ENCODE measurements around the gene FGF14. TPM values are rescaled to one million over a fixed set of nuclear protein-coding genes. Genes with fewer than 3 reads are reported as not detected.

Gene FGF14
- polyA plus RNA-seq, 1 of the 3 experiments (the other 2 are of a cell fraction), result 0.20 TPM

GRCh38 chr13:102236830-102237229, 165.0 kb downstream of the FGF14 start:
- no peak for TF ChIP-seq ELF1 (IDR thresholded peaks at IDR 0.05)
- no peak for TF ChIP-seq PBX3 (IDR thresholded peaks at IDR 0.05)
- no peak for TF ChIP-seq GABPA (IDR thresholded peaks at IDR 0.05; ENCODE audit: low read depth)
- no peak for TF ChIP-seq REST (IDR thresholded peaks at IDR 0.05; ENCODE audit: low read depth, low read length)
- no peak for TF ChIP-seq TEAD4 (IDR thresholded peaks at IDR 0.05; ENCODE audit: borderline replicate concordance, insufficient read depth)
- no peak for TF ChIP-seq TCF12 (IDR thresholded peaks at IDR 0.05)
- TF ChIP-seq TAF1 (IDR thresholded peaks at IDR 0.05; ENCODE audit: borderline replicate concordance, low read depth, low read length), result no peak
- no peak for TF ChIP-seq MEF2A (IDR thresholded peaks at IDR 0.05; ENCODE audit: borderline replicate concordance, low read depth)
- TF ChIP-seq SMC3 (IDR thresholded peaks at IDR 0.05; ENCODE audit: low read depth, low read length), result no peak
- no peak for TF ChIP-seq NFIC (IDR thresholded peaks at IDR 0.05; ENCODE audit: borderline replicate concordance)
- no peak for TF ChIP-seq MXI1 (IDR thresholded peaks at IDR 0.05; ENCODE audit: low read depth, low read length)
- TF ChIP-seq FOSL2 (IDR thresholded peaks at IDR 0.05; ENCODE audit: borderline replicate concordance, low read depth), result no peak
- TF ChIP-seq USF2 (IDR thresholded peaks at IDR 0.05; ENCODE audit: borderline replicate concordance, low read depth, low read length), result no peak
- no peak for TF ChIP-seq RXRA (IDR thresholded peaks at IDR 0.05; ENCODE audit: borderline replicate concordance, low read depth)
- no peak for TF ChIP-seq EZH2phosphoT487 (IDR thresholded peaks at IDR 0.05; ENCODE audit: borderline replicate concordance, low read depth)
- TF ChIP-seq EP300 (IDR thresholded peaks at IDR 0.05; ENCODE audit: borderline replicate concordance in 1 of 2, low read depth in 1 of 2, low read length in 1 of 2), result no peak
- TF ChIP-seq RAD21 (IDR thresholded peaks at IDR 0.05; ENCODE audit: low read length), result no peak
- no peak for TF ChIP-seq MAX (IDR thresholded peaks at IDR 0.05; ENCODE audit: low read depth)
- TF ChIP-seq RCOR1 (IDR thresholded peaks at IDR 0.05; ENCODE audit: low read length), result no peak
- TF ChIP-seq YY1 (IDR thresholded peaks at IDR 0.05; ENCODE audit: low read depth), result no peak
- Histone ChIP-seq H4K20me1 (ENCODE audit: insufficient read depth) (no peaks in the 10 kb centered on the region), H3K4me3 (ENCODE audit: low read depth in 2 of 2, low read length in 1 of 2) (no peak overlapping the region), H3K9me2 (no peaks in the 10 kb centered on the region), H3K9me3 (no peaks in the 10 kb centered on the region), H3K4me2 (no peak overlapping the region), H3K79me2 (ENCODE audit: insufficient read depth) (no peaks in the 10 kb centered on the region), H3K9ac (no peak overlapping the region), H3K27me3 (ENCODE audit: insufficient read depth) (no peaks in the 10 kb centered on the region), H3K27ac (ENCODE audit: low read depth in 2 of 2, low read length in 1 of 2) (peak overlapping the region in 1 of 2 experiments; percentile 11; a peak in 1 of 4 replicates), H3K4me1 (ENCODE audit: control insufficient read depth in 1 of 2, insufficient read depth in 2 of 2, low read depth in 1 of 2, low read length in 1 of 2) (peaks cover 0 to 35% of the 10 kb centered on the region in 2 experiments; a peak in 2 of 4 replicates), H3F3A (replicated peaks; ENCODE audit: insufficient read depth) (no peaks in the 10 kb centered on the region), H3K36me3 (replicated peaks in 1 of 2; ENCODE audit: control insufficient read depth in 1 of 2, insufficient read depth in 2 of 2, low read length in 1 of 2) (no peaks in the 10 kb centered on the region), H2AFZ (ENCODE audit: low read depth) (no peak overlapping the region)
- ChIA-PET POLR2A (no interaction called here), CTCF (interaction anchor here (1.1 kb wide), 1 partner anchor 319 kb away, joined by 3 read pairs; no protein-coding TSS in a partner anchor)
- no peak for DNase-seq
- 80% methylated on average over 4 of the region's 8 CpGs for WGBS (ENCODE audit: low lambda C conversion rate)

All from SK-N-SH (cell line).